Measurements from ENCODE around the gene CLEC1A. TPM values are rescaled to one million over a fixed set of nuclear protein-coding genes. Genes with fewer than 3 reads are reported as not detected.
"Not testable (repeated sequence)": the region's sequence is repeated elsewhere in the genome, so short reads cannot be mapped to it uniquely, and the experiment has no call there.

CLEC1A gene
- polyA plus RNA-seq, 3 donors = 2.7 to 4.0 (median 3.2) TPM

DNA sequence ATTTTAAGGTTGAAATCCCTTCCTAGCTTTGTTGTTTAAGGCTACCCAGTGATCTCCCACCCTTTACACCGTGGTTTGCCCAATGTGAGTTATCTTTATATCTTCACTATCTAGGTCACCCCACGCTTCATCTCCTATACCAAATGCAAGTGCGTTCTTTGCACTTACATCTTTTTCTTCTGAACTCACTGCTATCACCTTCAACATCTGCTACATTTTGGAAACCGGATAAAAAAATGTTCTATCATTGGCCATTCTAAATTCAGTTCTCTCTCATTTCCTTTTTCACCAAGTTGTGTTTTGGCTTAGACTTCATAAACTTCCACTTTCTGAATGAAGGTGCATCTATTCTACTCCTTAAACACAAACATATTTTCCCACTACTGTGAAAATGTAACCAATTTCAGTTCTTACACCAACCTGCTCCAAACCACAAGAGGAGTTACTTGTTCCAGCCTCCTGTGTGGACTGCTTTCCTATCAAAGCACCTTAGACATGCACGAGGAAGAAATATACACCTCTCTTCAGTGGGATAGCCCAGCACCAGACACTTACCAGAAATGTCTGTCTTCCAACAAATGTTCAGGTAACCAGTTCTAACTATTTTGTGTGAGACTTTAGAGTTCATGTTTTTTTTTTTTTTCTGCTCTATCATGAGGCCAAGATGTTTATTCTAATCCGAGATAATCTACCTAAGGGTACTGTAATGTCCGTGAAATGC is 46.4 kb downstream of the CLEC1A start:
- DNase-seq (ENCODE audit: low read depth in 3 of 3, low spot score in 2 of 3) = no peak

DNA sequence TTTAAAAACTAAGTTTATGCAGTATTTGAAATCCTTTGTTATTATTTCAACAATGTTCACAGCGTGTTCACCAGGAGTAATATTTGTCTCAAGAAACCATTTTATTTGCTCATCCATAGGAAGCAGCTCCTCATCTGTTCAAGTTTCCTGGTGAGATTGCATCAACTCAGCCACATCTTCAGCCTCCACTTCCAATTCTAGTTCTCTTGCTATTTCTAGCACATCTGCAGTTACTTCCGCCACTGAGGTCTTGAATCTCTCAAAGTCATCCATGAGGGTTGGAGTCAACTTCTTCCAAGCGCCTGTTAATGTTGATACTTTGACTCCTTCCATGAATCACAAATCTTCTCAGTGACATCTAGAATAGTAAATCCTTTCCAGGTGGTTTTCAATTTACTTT is 50.3 kb downstream of the CLEC1A start:
- no peak for DNase-seq (ENCODE audit: low read depth in 3 of 3, low spot score in 2 of 3)

DNA sequence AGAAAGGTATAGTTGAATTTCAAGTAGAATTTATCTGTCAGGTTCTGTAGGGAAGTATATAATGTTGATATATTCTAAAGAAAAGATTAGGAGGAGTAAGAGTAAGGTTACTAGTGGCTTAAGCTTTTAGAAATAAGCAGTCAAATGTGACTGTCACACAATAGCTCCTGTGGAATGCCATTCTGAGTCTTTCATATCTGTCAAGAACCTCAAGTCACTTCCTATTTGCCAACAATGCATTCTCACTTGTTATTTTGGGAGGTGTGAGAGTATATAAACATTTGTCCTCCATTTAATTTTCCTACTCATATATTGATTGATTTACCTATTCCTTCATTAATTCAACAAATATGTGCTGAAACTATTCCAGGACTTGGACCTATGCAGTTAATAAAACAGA is 56.6 kb downstream of the CLEC1A start:
- DNase-seq (ENCODE audit: low read depth in 3 of 3, low spot score in 2 of 3) = no peak

DNA sequence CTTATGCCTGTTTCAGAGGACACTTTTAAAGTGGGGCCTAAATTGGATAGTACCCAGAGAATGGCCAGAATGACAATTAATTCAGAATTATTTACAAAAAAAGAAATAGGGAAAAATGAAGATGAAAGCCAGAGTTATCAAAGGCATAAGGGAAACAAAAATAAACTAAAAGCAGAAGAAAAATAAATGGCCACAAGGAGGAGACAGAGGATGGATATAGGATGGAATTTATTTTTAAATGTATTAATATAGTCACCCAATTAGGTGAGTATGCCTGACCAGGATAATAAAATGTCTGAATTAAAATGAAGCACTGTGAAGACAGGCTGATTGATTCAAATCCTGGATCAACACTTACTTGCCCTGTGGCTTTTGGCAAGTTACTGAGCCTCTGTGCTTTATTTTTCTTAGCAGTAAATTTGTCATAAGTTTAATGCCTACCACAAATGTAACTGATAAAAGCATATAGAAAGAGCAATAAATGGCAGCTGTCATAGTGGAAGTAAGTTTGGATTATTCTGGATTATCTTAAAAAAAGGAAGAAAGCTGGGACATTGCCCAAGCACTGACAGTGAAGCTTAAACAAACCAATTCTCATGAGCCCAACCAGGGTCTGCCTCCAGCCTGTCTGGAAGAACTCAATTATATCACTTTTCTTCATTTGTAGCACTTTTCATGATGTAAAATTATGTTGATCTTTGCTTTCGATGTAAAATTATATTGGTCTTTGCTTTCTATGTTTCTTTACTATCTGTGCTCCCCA is 64.8 kb downstream of the CLEC1A start:
- no peak for DNase-seq (ENCODE audit: low read depth in 3 of 3, low spot score in 2 of 3)

DNA sequence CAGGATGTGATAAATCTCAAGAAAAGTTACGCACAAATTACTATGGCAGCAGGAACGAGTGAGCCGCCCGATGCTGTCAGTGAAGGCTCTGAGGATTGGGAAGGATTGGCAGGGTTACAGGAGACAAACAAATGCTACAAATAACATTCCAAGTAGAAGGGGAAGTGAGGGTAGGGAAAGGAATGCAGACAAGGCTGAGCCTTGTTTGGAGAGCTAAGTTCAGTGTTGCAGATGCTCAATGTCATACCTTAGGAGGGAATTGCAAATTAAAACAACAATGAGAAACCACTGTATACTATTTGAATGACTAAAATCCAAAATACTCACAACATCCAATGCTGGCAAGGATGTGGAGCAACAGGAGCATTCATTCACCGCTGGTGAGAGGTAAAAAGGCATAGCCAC is 67.0 kb downstream of the CLEC1A start:
- DNase-seq (ENCODE audit: low read depth in 3 of 3, low spot score in 2 of 3) = no peak

DNA sequence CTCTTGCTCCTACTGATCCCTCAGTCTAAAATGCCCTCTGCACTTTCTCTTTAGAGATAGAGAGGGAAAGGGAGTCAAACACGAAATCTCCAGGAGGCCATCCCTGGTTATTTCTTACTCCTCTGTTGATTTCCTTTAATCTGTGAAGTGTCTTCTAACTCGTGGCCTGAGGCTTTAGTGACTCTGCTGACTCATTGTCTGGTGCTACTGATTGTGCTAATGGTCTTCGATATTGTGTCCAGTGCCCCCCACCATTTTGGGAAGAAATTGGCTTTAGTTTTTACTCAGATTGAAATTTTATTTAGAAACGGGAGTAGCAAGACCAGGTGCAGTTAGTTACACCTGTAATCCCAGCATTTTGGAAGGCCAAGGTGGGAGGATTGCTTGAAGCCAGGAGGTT is 67.5 kb downstream of the CLEC1A start:
- no peak for DNase-seq (ENCODE audit: low read depth in 3 of 3, low spot score in 2 of 3)

DNA sequence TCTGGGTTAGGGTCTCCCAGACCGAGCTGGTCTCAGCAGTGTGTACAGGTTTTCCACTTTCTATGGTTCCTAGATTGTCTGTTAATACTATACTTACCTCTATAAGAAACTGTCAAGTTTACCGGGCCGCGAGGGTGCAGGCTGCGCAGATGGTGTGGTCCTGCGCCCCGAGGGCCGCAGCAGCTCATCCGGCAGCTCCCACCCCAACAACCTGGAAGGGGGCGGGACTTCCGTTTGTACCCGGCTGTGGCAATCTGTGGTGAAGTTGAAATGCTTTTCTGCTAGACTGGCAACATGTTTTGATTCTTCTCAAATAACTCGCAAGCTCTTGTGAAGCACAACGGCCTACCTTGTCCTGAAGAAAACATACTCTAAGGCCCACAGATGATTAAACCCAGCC is 68.3 kb downstream of the CLEC1A start, which contains the start of gene CLEC9A:
CLEC9A (plus strand) TSS at position 237 of the 400 bp plus-strand sequence. CDS start 22,006 bp downstream, outside the sequence.
- no peak for DNase-seq (ENCODE audit: low read depth in 3 of 3, low spot score in 2 of 3)

DNA sequence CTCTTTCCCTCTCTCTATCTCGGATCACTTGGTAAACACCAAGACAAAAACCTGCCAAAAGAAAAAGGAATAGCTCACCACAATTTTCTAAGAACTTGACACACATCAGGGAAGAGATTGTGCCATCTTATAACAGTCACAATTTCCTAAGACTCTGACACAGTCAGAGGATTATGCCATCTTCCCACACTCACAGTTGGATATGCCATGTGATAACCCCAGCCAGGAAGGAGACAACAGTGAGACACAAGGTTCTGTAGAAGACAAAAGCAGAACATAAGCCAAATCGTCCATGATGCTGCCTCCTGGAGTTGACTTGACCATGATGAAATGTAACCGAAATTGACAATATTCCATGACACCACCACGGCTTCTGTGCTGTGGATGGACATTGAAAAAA is 71.1 kb downstream of the CLEC1A start:
- DNase-seq (ENCODE audit: low read depth in 3 of 3, low spot score in 2 of 3) = no peak

DNA sequence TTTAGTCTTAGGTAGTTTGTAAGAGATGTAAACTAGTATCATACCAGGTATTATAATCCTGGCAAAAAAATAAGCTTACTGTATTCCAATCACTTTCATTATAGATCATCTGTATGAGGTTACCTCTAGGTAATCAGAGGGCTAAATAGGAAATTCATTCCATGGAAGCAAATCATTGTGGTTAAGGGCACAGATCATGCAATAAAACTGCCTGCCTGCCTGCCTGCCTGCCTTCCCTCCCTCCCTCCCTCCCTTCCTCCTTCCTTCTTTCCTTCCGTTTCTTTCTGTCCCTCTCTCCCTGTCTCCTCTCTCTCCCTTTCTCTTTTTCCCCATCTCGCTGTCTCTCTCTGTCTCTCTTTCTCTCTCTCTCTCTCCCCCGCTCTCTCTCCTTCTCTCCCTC is 71.5 kb downstream of the CLEC1A start:
- DNase-seq (ENCODE audit: low read depth in 3 of 3, low spot score in 2 of 3) = no peak

DNA sequence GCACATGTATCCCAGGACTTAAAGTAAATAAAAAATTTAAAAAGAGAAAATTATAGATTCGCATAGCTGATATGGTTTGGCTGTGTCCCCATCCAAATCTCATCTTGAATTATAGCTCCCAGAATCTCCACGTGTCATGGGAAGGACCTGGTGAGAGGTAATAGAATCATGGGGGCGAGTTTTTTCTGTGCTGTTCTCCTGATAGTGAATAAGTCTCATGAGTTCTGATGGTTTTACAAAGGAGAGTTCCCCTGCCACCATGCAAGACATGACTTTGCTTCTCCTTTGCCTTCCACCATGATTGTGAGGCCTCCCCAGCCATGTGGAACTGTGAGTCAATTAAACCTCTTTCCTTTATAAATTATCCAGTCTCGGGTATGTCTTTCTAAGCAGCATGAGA is 72.1 kb downstream of the CLEC1A start:
- not testable (repeated sequence) for DNase-seq (ENCODE audit: low read depth in 3 of 3, low spot score in 2 of 3)

DNA sequence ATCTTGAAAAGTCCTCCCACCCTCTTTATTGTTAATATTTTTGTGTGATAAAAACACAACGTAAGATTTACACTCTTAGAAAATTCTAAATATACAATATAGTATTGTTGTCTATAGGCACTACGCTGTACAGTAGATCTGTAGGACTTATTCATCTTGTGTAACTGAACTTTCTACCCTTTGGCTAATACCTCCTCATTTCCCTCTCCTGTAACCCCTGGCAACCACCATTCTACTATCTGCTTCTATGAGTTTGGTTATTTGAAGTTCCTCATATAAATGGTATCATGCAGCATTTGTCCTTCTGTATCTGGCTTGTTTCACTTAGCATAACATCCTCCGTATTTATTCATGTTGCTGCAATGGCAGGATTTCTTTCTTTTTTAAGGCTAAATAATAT is 73.5 kb downstream of the CLEC1A start:
- DNase-seq (ENCODE audit: low read depth in 3 of 3, low spot score in 2 of 3) = no peak

DNA sequence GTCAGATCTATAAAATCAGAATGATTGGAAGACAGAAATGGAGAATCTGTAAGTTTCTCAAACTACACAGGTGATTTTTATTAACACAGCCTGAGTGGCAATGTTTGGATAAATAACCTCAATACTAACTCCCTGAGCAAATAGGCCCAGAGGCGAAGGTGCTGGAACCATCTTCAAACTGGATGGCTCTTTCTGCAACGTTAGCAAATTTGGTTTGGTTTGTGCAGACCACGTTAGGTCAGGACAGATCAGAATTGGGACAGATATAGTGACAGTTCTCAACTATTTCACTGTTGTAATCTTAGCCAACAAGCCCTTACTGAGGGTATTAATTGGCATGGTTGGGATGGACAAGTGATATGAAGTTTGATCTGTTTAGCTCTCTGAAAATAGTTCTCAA is 77.4 kb downstream of the CLEC1A start:
- no peak for DNase-seq (ENCODE audit: low read depth in 3 of 3, low spot score in 2 of 3)

Other genes starting within 250 kb of the CLEC1A start
- gene CLEC2B, start 229.6 kb downstream of the CLEC1A start, polyA plus RNA-seq (ENCODE audit: insufficient read length in 3 of 3) = 1 to 10 TPM; 3.5 to 4.8 (median 3.9) TPM
- not detected for gene KLRF2, start 217.5 kb downstream of the CLEC1A start, polyA plus RNA-seq (ENCODE audit: insufficient read length in 3 of 3)
- not detected for gene CLEC2A, start 166.6 kb downstream of the CLEC1A start, polyA plus RNA-seq (ENCODE audit: insufficient read length in 3 of 3)
- 1 to 10 TPM in 2 of 3 donors, under 1 TPM in 1; 0.47 to 1.1 (median 1.0) TPM for gene CLEC12A, start 127.6 kb downstream of the CLEC1A start, polyA plus RNA-seq (ENCODE audit: insufficient read length in 3 of 3)
- 1 to 10 TPM in 2 of 3 donors, under 1 TPM in 1; 0.87 to 2.9 (median 1.3) TPM for gene CLEC1B, start 99.9 kb downstream of the CLEC1A start, polyA plus RNA-seq (ENCODE audit: insufficient read length in 3 of 3)
- gene CLEC12B, start 88.4 kb downstream of the CLEC1A start, polyA plus RNA-seq (ENCODE audit: insufficient read length in 3 of 3) = under 1 TPM in 1 of 3 donors, not detected in 2; 0.19 TPM
- under 1 TPM; 0.21 to 0.51 (median 0.44) TPM for gene CLEC9A, start 68.3 kb downstream of the CLEC1A start, polyA plus RNA-seq (ENCODE audit: insufficient read length in 3 of 3)
- gene CLEC7A, start 31.2 kb upstream of the CLEC1A start, polyA plus RNA-seq (ENCODE audit: insufficient read length in 3 of 3) = 1 to 10 TPM; 1.7 to 2.2 (median 2.1) TPM
- 1 to 10 TPM; 1.1 to 1.4 (median 1.2) TPM for gene OLR1, start 73.1 kb upstream of the CLEC1A start, polyA plus RNA-seq (ENCODE audit: insufficient read length in 3 of 3)
- gene TMEM52B, start 80.0 kb upstream of the CLEC1A start, polyA plus RNA-seq (ENCODE audit: insufficient read length in 3 of 3) = 100 to 1,000 TPM; 173 to 203 (median 186) TPM
- gene GABARAPL1, start 113.9 kb upstream of the CLEC1A start, polyA plus RNA-seq (ENCODE audit: insufficient read length in 3 of 3) = 10 to 100 TPM; 73.3 to 91.9 (median 84.5) TPM
- under 1 TPM; 0.47 to 0.80 (median 0.64) TPM for gene KLRD1, start 208.9 kb upstream of the CLEC1A start, polyA plus RNA-seq (ENCODE audit: insufficient read length in 3 of 3)